Measurements from ENCODE around the gene DHFR. TPM values are rescaled to one million over a fixed set of nuclear protein-coding genes. Genes with fewer than 3 reads are reported as not detected.

DHFR gene
- total RNA-seq, 3 donors from 2014 or later: 6.9 to 22.4 (median 10.8) TPM

DNA sequence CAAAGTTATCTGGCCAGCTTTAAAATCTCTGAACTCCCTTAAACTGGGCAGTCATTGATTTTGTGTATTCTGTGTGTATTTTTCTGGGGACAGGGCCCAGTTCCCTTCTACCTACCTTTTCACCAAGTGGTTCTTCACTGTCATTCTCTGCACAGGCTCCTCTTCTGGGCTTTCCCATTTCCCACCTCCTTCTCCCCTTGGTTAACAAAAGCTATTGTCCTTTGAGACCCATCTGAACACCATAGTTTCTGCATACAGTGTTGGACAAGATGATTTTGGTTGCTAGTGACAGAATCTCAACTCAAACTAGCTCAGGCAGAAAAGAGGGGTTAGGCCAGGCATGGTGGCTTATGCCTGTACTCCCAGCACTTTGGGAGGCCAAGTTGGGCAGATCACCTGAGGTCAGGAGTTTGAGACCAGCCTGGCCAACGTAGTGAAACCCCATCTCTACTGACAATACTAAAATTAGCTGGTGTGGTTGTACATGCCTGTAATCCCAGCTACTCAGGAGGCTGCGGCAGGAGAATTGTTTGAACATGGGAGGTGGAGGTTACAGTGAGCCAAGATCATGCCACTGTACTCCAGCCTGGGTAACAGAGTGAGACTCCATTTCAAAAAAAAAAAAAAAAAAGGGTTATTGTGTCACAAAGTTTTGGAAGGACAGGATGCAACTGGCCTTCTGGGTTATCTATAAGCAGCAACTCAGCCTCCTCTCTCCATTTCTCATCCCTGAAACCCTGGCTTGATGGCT is 53.7 kb downstream of the DHFR start:
- Histone ChIP-seq H3K4me3 (no peak overlapping the region), H3K27ac (no peak overlapping the region), H3K4me1 (no peaks in the 10 kb centered on the region), H3K9me3 (no peaks in the 10 kb centered on the region), H3K36me3 (no peaks in the 10 kb centered on the region), H3K27me3 (no peaks in the 10 kb centered on the region)
- TF ChIP-seq, protein P1, sequence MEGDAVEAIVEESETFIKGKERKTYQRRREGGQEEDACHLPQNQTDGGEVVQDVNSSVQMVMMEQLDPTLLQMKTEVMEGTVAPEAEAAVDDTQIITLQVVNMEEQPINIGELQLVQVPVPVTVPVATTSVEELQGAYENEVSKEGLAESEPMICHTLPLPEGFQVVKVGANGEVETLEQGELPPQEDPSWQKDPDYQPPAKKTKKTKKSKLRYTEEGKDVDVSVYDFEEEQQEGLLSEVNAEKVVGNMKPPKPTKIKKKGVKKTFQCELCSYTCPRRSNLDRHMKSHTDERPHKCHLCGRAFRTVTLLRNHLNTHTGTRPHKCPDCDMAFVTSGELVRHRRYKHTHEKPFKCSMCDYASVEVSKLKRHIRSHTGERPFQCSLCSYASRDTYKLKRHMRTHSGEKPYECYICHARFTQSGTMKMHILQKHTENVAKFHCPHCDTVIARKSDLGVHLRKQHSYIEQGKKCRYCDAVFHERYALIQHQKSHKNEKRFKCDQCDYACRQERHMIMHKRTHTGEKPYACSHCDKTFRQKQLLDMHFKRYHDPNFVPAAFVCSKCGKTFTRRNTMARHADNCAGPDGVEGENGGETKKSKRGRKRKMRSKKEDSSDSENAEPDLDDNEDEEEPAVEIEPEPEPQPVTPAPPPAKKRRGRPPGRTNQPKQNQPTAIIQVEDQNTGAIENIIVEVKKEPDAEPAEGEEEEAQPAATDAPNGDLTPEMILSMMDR (IDR thresholded peaks at IDR 0.05): no peak
- TF ChIP-seq POLR2AphosphoS5 (IDR thresholded peaks at IDR 0.05) (no peak), POLR2A (IDR thresholded peaks at IDR 0.05) (no peak)
- intact Hi-C loops (cut with DNase I; ENCODE audit: low total_unique reads): no loop called here
- DNase-seq (ENCODE audit: low spot score in 2 of 2): no peak

DNA sequence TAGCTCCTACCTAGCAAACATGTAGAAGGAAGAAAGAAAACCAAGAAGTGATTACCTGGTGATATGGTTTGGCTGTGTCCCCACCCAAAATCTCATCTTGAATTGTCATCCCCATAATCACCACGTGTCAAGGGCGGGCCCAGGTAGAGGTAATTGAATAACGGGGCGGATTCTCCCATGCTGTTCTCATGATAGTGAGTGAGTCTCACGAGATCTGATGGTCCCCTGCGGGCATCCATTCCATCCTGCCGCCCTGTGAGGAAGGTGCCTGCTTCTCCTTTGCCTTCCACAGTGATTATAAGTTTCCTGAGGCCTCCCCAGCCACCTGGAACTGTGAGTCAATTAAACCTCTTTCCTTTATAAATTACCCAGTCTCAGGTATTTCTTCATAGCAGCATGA is 57.3 kb downstream of the DHFR start:
- Histone ChIP-seq H3K4me1 (no peaks in the 10 kb centered on the region), H3K4me3 (no peak overlapping the region), H3K9me3 (no peaks in the 10 kb centered on the region), H3K27me3 (no peaks in the 10 kb centered on the region), H3K27ac (no peak overlapping the region), H3K36me3 (no peaks in the 10 kb centered on the region)
- intact Hi-C loops (cut with DNase I; ENCODE audit: low total_unique reads): no loop called here
- TF ChIP-seq, protein P1 (IDR thresholded peaks at IDR 0.05): no peak
- TF ChIP-seq POLR2AphosphoS5 (IDR thresholded peaks at IDR 0.05) (no peak), POLR2A (IDR thresholded peaks at IDR 0.05) (no peak)
- DNase-seq (ENCODE audit: low spot score in 2 of 2): no peak

DNA sequence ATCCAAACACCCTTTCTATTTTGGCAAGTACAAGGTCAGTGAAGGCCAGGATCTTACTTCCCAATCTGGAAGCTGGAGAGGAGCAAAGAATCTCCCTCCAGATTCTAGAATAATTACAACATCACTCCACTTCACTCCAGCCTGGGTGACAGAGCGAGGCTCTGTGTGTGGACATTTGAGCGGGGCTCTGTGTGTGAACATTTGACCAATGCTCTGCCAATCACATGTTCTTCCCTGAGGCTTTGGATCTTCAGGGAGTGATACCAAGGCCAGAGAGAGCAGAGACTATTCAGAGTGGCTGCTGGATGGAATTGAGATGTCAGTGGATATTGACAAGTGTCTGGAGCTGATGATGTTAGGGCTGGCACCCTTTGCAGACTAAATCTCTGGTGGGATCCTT is 60.0 kb downstream of the DHFR start:
- no peak for TF ChIP-seq POLR2AphosphoS5 (IDR thresholded peaks at IDR 0.05)
- no peaks in the 10 kb centered on the region for H3K36me3 ChIP-seq
- no peak overlapping the region for H3K4me3 ChIP-seq
- no peak overlapping the region for H3K27ac ChIP-seq
- no peaks in the 10 kb centered on the region for H3K9me3 ChIP-seq
- no peaks in the 10 kb centered on the region for H3K27me3 ChIP-seq
- intact Hi-C loops (cut with DNase I; ENCODE audit: low total_unique reads): no loop called here
- no peaks in the 10 kb centered on the region for H3K4me1 ChIP-seq
- no peak for DNase-seq (ENCODE audit: low spot score in 2 of 2)

DNA sequence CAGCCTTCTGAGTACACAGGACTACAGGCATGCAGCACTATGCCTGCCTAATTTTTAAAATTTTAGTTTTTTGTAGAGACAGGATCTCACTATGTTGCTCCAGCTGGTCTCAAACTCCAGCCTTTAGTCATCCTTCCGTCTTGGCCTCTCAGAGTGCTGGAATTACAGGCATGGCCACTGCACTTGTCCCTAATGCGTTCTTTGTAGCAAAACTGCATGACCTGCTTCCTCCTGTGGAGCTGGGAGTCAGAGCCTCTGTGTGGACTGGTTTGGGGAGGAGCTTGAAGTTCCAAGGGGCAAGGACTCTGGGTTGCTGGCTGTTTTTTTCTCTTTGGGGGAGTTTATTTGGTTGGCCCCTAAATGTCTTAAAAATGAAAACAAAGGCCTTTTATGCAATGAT is 62.0 kb downstream of the DHFR start:
- DNase-seq (ENCODE audit: low spot score in 2 of 2): no peak
- H3K27ac ChIP-seq: no peak overlapping the region
- H3K27me3 ChIP-seq: no peaks in the 10 kb centered on the region
- TF ChIP-seq POLR2AphosphoS5 (IDR thresholded peaks at IDR 0.05) (no peak), POLR2A (IDR thresholded peaks at IDR 0.05) (no peak)
- TF ChIP-seq, protein P1 (IDR thresholded peaks at IDR 0.05): no peak
- no peaks in the 10 kb centered on the region for H3K4me1 ChIP-seq
- intact Hi-C loops (cut with DNase I; ENCODE audit: low total_unique reads): no loop called here
- no peaks in the 10 kb centered on the region for H3K9me3 ChIP-seq
- no peaks in the 10 kb centered on the region for H3K36me3 ChIP-seq
- no peak overlapping the region for H3K4me3 ChIP-seq

DNA sequence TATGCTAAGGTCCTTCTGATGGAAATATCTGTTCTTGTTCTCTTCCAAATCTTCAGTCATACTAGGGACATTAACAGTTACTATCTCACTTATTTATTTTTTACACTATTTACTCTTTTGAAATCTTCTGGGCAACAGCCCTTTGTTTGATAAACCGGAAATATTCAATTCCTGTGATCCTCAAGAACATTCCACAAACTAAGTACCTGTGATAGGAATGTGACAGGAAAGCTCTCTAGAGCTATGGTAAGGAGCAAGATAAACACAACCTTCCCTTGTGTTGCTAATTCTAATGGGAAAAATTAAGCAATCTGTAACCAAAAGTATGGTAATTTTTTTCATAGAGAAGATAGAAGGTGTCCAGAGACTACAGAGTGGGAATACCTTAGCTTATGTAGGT is 62.7 kb downstream of the DHFR start:
- H3K4me3 ChIP-seq: no peak overlapping the region
- no peaks in the 10 kb centered on the region for H3K36me3 ChIP-seq
- no peak overlapping the region for H3K27ac ChIP-seq
- H3K9me3 ChIP-seq: no peaks in the 10 kb centered on the region
- intact Hi-C loops (cut with DNase I; ENCODE audit: low total_unique reads): no loop called here
- H3K4me1 ChIP-seq: no peaks in the 10 kb centered on the region
- DNase-seq (ENCODE audit: low spot score in 2 of 2): no peak
- no peak for TF ChIP-seq POLR2AphosphoS5 (IDR thresholded peaks at IDR 0.05)
- TF ChIP-seq, protein P1 (IDR thresholded peaks at IDR 0.05): no peak
- TF ChIP-seq POLR2A (IDR thresholded peaks at IDR 0.05): no peak
- no peaks in the 10 kb centered on the region for H3K27me3 ChIP-seq

All from breast epithelium (tissue), 4 donors.